NCI-H2227 (cell line): ENCODE data around the gene GGT7.

ENCODE experiments used
- DNase-seq: peaks from one replicate; lab custom pipeline; 2025; ENCODE audit not compliant: unreplicated experiment; lab: John Stamatoyannopoulos, UW

The GGT7 gene

DNA sequence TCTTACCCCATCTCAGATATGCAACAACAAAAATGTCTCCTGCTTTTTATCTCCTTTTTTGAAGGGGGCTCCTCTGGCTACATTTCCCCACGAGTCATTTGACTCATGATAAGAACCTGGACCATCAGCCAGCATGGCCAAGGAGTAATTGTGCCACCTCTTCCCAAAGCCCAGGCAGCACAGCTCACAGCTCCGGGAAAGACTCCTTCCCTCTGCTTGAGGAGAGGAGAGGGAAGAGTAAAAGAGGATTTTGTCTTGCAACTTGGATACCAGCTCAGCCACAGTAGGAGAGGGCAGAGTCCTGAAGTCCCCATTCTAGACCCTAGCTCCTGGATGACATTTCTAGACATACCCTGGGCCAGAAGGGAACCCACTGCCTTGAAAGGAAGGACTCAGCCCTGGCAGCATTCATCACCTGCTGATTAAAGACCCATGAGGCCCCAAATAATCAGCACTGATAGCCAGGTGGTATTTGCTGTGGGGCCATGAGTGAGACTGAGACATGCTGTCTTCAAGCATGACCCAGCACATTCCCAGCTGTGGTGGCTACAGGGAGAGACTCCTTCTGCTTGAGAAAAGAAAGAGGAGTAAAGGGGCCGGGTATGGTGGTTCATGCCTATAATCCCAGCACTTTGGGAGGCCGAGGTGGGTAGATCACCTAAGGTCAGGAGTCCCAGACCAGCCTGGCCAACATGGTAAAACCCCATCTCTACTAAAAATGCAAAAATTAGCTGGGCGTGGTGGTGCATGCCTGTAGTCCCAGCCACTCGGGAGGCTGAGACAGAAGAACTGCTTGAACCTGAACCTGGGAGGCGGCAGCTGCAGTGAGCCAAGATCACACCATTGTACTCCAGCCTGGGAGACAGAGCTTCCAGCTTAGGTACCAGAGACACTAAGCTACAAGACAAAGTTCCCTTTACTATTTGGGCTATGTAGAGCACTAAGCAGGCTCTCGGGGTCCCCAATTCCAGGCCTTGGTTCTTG lies 75.4 kb downstream of the GGT7 start:
- DNase-seq: no peak
